ENCODE measurements around the gene PTBP3. TPM values are rescaled to one million over a fixed set of nuclear protein-coding genes. Genes with fewer than 3 reads are reported as not detected.

Gene PTBP3
- total and polyA plus RNA-seq, 9 donors: 9.4 to 40.2 (median 32.2) TPM

GRCh38 chr9:112364761-112365160, 31.3 kb upstream of the PTBP3 start:
- no peaks in the 10 kb centered on the region for H3K4me1 ChIP-seq (ENCODE audit: insufficient read depth)
- intact Hi-C loops (cut with DNase I): loop anchor here in 2 of 4 donors (5.0 to 10.0 kb wide), 2 partner anchors 267 to 270 kb away; no protein-coding TSS in a partner anchor
- H3K4me3 ChIP-seq: no peak overlapping the region
- H3K27ac ChIP-seq: no peak overlapping the region
- WGBS, 3 donors: 70 to 95% (median 88%) methylated on average over 3 of the region's 3 CpGs
- H3K27me3 ChIP-seq: no peaks in the 10 kb centered on the region
- no peaks in the 10 kb centered on the region for H3K9me3 ChIP-seq
- TF ChIP-seq POLR2A (IDR thresholded peaks at IDR 0.05): no peak
- TF ChIP-seq EP300 (IDR thresholded peaks at IDR 0.05): no peak
- TF ChIP-seq, protein P1, sequence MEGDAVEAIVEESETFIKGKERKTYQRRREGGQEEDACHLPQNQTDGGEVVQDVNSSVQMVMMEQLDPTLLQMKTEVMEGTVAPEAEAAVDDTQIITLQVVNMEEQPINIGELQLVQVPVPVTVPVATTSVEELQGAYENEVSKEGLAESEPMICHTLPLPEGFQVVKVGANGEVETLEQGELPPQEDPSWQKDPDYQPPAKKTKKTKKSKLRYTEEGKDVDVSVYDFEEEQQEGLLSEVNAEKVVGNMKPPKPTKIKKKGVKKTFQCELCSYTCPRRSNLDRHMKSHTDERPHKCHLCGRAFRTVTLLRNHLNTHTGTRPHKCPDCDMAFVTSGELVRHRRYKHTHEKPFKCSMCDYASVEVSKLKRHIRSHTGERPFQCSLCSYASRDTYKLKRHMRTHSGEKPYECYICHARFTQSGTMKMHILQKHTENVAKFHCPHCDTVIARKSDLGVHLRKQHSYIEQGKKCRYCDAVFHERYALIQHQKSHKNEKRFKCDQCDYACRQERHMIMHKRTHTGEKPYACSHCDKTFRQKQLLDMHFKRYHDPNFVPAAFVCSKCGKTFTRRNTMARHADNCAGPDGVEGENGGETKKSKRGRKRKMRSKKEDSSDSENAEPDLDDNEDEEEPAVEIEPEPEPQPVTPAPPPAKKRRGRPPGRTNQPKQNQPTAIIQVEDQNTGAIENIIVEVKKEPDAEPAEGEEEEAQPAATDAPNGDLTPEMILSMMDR (IDR thresholded peaks at IDR 0.05): no peak
- DNase-seq: no peak
- H3K36me3 ChIP-seq: no peaks in the 10 kb centered on the region

GRCh38 chr9:112361601-112362000, 28.2 kb upstream of the PTBP3 start:
- Histone ChIP-seq H3K9me3 (no peaks in the 10 kb centered on the region), H3K4me3 (no peak overlapping the region), H3K36me3 (no peaks in the 10 kb centered on the region), H3K27ac (no peak overlapping the region), H3K4me1 (ENCODE audit: insufficient read depth) (no peaks in the 10 kb centered on the region), H3K27me3 (no peaks in the 10 kb centered on the region)
- intact Hi-C loops (cut with DNase I): loop anchor here in 2 of 4 donors (5.0 to 10.0 kb wide), 2 partner anchors 264 to 267 kb away; no protein-coding TSS in a partner anchor
- no peak for DNase-seq
- WGBS, 3 donors: 10 to 15% (median 13%) methylated on average over 4 of the region's 4 CpGs
- TF ChIP-seq, protein P1 (IDR thresholded peaks at IDR 0.05): peak; percentile 18 to 66 (median 65)
- no peak for TF ChIP-seq POLR2A (IDR thresholded peaks at IDR 0.05)

GRCh38 chr9:112360047-112360804, 26.8 kb upstream of the PTBP3 start:
- intact Hi-C loops (cut with DNase I): loop anchor here in 2 of 4 donors (5.0 to 10.0 kb wide), 2 partner anchors 263 to 265 kb away; no protein-coding TSS in a partner anchor

DNA sequence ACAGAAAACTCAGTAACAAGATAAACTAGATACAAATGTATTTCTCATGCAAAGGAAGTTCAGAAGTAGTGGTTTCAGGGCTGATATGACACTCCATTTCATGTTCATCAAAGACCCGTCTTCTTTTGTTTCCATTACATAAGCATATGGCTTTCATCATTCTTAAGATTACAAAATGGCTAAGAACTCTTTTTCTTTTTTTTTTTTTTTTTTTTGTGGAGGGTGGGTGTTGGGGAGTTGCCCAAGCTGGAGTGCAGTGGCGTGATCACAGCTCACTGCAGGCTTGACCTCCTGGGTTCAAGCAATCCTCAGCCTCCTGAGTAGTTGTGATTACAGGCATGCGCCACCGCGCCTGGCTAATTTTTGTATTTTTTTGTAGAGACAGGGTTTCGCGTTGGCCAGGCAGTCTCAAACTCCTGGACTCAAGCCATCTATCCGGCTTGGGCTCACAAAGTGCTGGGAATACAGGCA, 22.0 kb upstream of the PTBP3 start:
- Histone ChIP-seq H3K27me3 (no peaks in the 10 kb centered on the region), H3K9me3 (no peaks in the 10 kb centered on the region), H3K27ac (peak overlapping the region in 1 of 2 donors; percentile 16), H3K4me3 (no peak overlapping the region), H3K4me1 (ENCODE audit: insufficient read depth) (no peaks in the 10 kb centered on the region), H3K36me3 (no peaks in the 10 kb centered on the region)
- 13 to 24% (median 14%) methylated on average over 8 of the region's 8 CpGs for WGBS, 3 donors
- intact Hi-C loops (cut with DNase I): loop anchor here in 1 of 4 donors (10.0 kb wide), 1 partner anchor 261 kb away; no protein-coding TSS in a partner anchor
- peak; percentile 46 to 60 (median 55) for DNase-seq
- TF ChIP-seq, protein P1 (IDR thresholded peaks at IDR 0.05): no peak
- TF ChIP-seq POLR2A (IDR thresholded peaks at IDR 0.05) (no peak), EP300 (IDR thresholded peaks at IDR 0.05) (no peak)

More at GRCh38 chr9:112360047-112360804, 26.8 kb upstream of the PTBP3 start:
- TF ChIP-seq, protein P1 (IDR thresholded peaks at IDR 0.05): no peak
- TF ChIP-seq POLR2A (IDR thresholded peaks at IDR 0.05) (no peak), EP300 (IDR thresholded peaks at IDR 0.05) (no peak)
- H3K9me3 ChIP-seq: no peaks in the 10 kb centered on the region
- H3K4me3 ChIP-seq: no peak overlapping the region
- H3K27ac ChIP-seq: no peak overlapping the region
- no peaks in the 10 kb centered on the region for H3K27me3 ChIP-seq
- H3K36me3 ChIP-seq: no peaks in the 10 kb centered on the region
- H3K4me1 ChIP-seq (ENCODE audit: insufficient read depth): no peaks in the 10 kb centered on the region
- DNase-seq: no peak
- WGBS, 3 donors: 73 to 84% (median 83%) methylated on average over 5 of the region's 5 CpGs

Data from ovary (tissue), 9 donors.